HEK293 (cell line): Measurements from ENCODE around the gene FXYD3.

Source experiments
- EGR2 ChIP-seq: fragments of 450-650 bp; formaldehyde crosslinking; IDR thresholded peaks from 2 replicates; pipeline ENCODE4 v1.5.1; 2016; ENCODE audit warnings: low read depth, missing biosample characterization, missing genetic modification characterization
- GLI4 ChIP-seq: fragments of 450-650 bp; formaldehyde crosslinking; IDR thresholded peaks from 2 replicates; pipeline ENCODE4 v1.5.1; 2016; ENCODE audit warnings: missing biosample characterization, missing genetic modification characterization
- HOXD13 ChIP-seq: sonication (generic); formaldehyde crosslinking; IDR thresholded peaks from 2 replicates; pipeline ENCODE4 v1.8.0; 2022; ENCODE audit warnings: missing genetic modification reagents, borderline replicate concordance
- KLF16 ChIP-seq: fragments of 450-650 bp; formaldehyde crosslinking; IDR thresholded peaks from 2 replicates; pipeline ENCODE4 v1.5.1; 2017; ENCODE audit warnings: missing biosample characterization, missing genetic modification characterization
- OSR2 ChIP-seq: fragments of 450-650 bp; formaldehyde crosslinking; IDR thresholded peaks from 2 replicates; pipeline ENCODE4 v1.5.1; 2016; ENCODE audit warnings: missing biosample characterization, missing genetic modification characterization
- OVOL3 ChIP-seq: fragments of 450-650 bp; formaldehyde crosslinking; IDR thresholded peaks from 2 replicates; pipeline ENCODE4 v1.5.1; 2016; ENCODE audit warnings: missing biosample characterization, missing genetic modification characterization
- PATZ1 ChIP-seq: fragments of 450-650 bp; formaldehyde crosslinking; IDR thresholded peaks from 2 replicates; pipeline ENCODE4 v1.5.1; 2016; ENCODE audit warnings: missing biosample characterization, missing genetic modification characterization
- SALL2 ChIP-seq: fragments of 450-650 bp; formaldehyde crosslinking; IDR thresholded peaks from 2 replicates; pipeline ENCODE4 v1.5.0; 2017; ENCODE audit warnings: missing biosample characterization, mild to moderate bottlenecking, missing genetic modification characterization, borderline replicate concordance
- SP2 ChIP-seq: fragments of 450-650 bp; formaldehyde crosslinking; IDR thresholded peaks from 2 replicates; pipeline ENCODE4 v1.5.1; 2016; ENCODE audit warnings: missing biosample characterization, missing genetic modification characterization
- ZBTB20 ChIP-seq: fragments of 450-650 bp; formaldehyde crosslinking; IDR thresholded peaks from 2 replicates; pipeline ENCODE4 v1.5.1; 2016; ENCODE audit warnings: missing biosample characterization, missing genetic modification characterization
- ZBTB8A ChIP-seq: fragments of 450-650 bp; formaldehyde crosslinking; IDR thresholded peaks from 2 replicates; pipeline ENCODE4 v1.5.1; 2016; ENCODE audit warnings: missing biosample characterization, missing genetic modification characterization
- ZFHX2 ChIP-seq: fragments of 450-650 bp; formaldehyde crosslinking; conservative IDR thresholded peaks from 2 replicates; pipeline ENCODE4 v1.5.1; 2016; ENCODE audit warnings: missing biosample characterization, missing genetic modification characterization
- ZNF114 ChIP-seq: fragments of 450-650 bp; formaldehyde crosslinking; IDR thresholded peaks from 2 replicates; pipeline ENCODE4 v1.5.0; 2017; ENCODE audit warnings: missing biosample characterization, missing genetic modification characterization
- ZNF132 ChIP-seq: fragments of 450-650 bp; formaldehyde crosslinking; IDR thresholded peaks from 2 replicates; pipeline ENCODE4 v1.5.1; 2017; ENCODE audit warnings: missing biosample characterization, missing genetic modification characterization, borderline replicate concordance
- ZNF133 ChIP-seq: fragments of 450-650 bp; formaldehyde crosslinking; IDR thresholded peaks from 2 replicates; pipeline ENCODE4 v1.5.1; 2016; ENCODE audit warnings: missing biosample characterization, missing genetic modification characterization
- ZNF140 ChIP-seq: fragments of 450-650 bp; formaldehyde crosslinking; IDR thresholded peaks from 2 replicates; pipeline ENCODE4 v1.5.1; 2016; ENCODE audit warnings: missing biosample characterization, missing genetic modification characterization
- ZNF202 ChIP-seq: fragments of 450-650 bp; formaldehyde crosslinking; IDR thresholded peaks from 2 replicates; pipeline ENCODE4 v1.5.1; 2016; ENCODE audit warnings: missing biosample characterization, missing genetic modification characterization, borderline replicate concordance
- ZNF239 ChIP-seq: fragments of 450-650 bp; formaldehyde crosslinking; IDR thresholded peaks from 2 replicates; pipeline ENCODE4 v1.5.1; 2016; ENCODE audit warnings: missing biosample characterization, missing genetic modification characterization
- ZNF248 ChIP-seq: fragments of 450-650 bp; formaldehyde crosslinking; IDR thresholded peaks from 2 replicates; pipeline ENCODE4 v1.5.1; 2017; ENCODE audit warnings: missing biosample characterization, missing genetic modification characterization
- ZNF280D ChIP-seq: fragments of 450-650 bp; formaldehyde crosslinking; IDR thresholded peaks from 2 replicates; pipeline ENCODE4 v1.5.1; 2016; ENCODE audit warnings: missing biosample characterization, missing genetic modification characterization
- ZNF366 ChIP-seq: fragments of 450-650 bp; formaldehyde crosslinking; conservative IDR thresholded peaks from 2 replicates; pipeline ENCODE4 v1.5.1; 2016; ENCODE audit warnings: missing biosample characterization, missing genetic modification characterization
- ZNF548 ChIP-seq: fragments of 450-650 bp; formaldehyde crosslinking; IDR thresholded peaks from 2 replicates; pipeline ENCODE4 v1.5.1; 2016; ENCODE audit warnings: missing biosample characterization, missing genetic modification characterization
- ZNF561 ChIP-seq: fragments of 450-650 bp; IDR thresholded peaks from 2 replicates; pipeline ENCODE4 v1.5.1; 2018; ENCODE audit warnings: missing biosample characterization, missing genetic modification characterization, borderline replicate concordance
- ZNF621 ChIP-seq: fragments of 450-650 bp; formaldehyde crosslinking; IDR thresholded peaks from 2 replicates; pipeline ENCODE4 v1.5.1; 2017; ENCODE audit warnings: missing biosample characterization, missing genetic modification characterization
- ZNF629 ChIP-seq: fragments of 450-650 bp; formaldehyde crosslinking; IDR thresholded peaks from 2 replicates; pipeline ENCODE4 v1.5.1; 2017; ENCODE audit warnings: missing biosample characterization, missing genetic modification characterization
- ZNF701 ChIP-seq: fragments of 450-650 bp; formaldehyde crosslinking; IDR thresholded peaks from 2 replicates; pipeline ENCODE4 v1.5.1; 2016; ENCODE audit warnings: missing biosample characterization, missing genetic modification characterization
- ZNF837 ChIP-seq: fragments of 450-650 bp; formaldehyde crosslinking; IDR thresholded peaks from 2 replicates; pipeline ENCODE4 v1.5.1; 2016; ENCODE audit warnings: missing biosample characterization, missing genetic modification characterization
- ZSCAN16 ChIP-seq: fragments of 450-650 bp; formaldehyde crosslinking; IDR thresholded peaks from 2 replicates; pipeline ENCODE4 v1.5.1; 2016; ENCODE audit warnings: missing biosample characterization, missing genetic modification characterization
- TF ChIP-seq, protein P1 (sequence below): fragments of 450-650 bp; formaldehyde crosslinking; IDR thresholded peaks from 2 replicates; pipeline ENCODE4 v1.5.1; 2017; ENCODE audit warnings: missing biosample characterization, missing genetic modification characterization
- TF ChIP-seq, protein P2 (sequence below): fragments of 450-650 bp; formaldehyde crosslinking; IDR thresholded peaks from 2 replicates; pipeline ENCODE4 v1.5.1; 2016; ENCODE audit warnings: missing biosample characterization, missing genetic modification characterization
- TF ChIP-seq, protein P3 (sequence below): fragments of 450-650 bp; formaldehyde crosslinking; IDR thresholded peaks from 2 replicates; pipeline ENCODE4 v1.5.1; 2016; ENCODE audit warnings: missing biosample characterization, missing genetic modification characterization

FXYD3 gene

DNA sequence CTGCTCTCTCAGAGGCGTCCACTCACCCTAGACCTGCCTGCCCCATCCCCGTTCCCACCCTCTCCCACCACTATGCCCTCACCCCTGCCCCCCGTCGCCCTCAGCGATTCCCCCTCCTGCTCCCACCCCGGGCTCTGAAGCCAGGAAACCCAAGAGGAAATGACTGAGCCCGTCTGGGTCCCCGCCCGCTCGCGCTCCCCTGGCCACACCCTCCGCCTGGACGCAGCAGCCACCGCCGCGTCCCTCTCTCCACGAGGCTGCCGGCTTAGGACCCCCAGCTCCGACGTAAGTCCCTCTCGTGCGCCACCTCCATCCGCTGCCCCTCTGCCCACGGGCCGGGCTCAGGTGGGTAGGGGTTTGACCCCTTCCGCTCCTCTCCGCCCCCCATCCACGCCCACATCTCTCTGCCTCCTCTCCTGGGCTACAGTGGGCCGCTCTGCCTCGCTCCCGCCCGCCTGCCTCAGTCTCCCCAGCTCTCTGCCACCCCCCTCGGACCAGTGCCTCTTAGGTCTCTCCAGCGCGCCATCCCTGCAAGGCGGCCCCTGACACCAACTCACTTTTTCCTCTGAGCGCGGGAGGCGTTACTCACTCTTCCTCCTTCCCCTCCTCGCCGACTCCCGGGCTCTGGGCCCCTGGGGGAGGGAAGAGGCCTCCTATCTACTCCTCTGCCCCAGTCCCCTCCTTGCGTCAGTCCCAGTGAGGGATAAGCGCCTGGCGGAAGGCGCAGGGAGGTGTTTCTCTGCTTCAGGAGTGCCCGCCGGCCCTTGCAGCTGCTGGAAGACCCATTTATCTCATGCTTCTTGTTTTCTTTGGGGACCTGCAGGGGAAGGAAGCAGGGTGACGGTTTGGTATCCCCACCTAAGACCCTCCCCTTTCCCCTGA, 39.1 kb downstream of the FXYD3 start, which contains the start of gene FXYD5 (continued):
- TF ChIP-seq, protein P1, sequence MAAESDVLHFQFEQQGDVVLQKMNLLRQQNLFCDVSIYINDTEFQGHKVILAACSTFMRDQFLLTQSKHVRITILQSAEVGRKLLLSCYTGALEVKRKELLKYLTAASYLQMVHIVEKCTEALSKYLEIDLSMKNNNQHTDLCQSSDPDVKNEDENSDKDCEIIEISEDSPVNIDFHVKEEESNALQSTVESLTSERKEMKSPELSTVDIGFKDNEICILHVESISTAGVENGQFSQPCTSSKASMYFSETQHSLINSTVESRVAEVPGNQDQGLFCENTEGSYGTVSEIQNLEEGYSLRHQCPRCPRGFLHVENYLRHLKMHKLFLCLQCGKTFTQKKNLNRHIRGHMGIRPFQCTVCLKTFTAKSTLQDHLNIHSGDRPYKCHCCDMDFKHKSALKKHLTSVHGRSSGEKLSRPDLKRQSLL: peak; percentile 75; the same call in 1 of the 2 replicates
- TF ChIP-seq KLF16 (peak; percentile 98), ZNF248 (no peak), EGR2 (peak; percentile 99), ZNF701 (tag by site-specific recombination) (no peak), OSR2 (no peak; the same call in 1 of the 2 replicates), ZNF366 (peak; percentile 99), ZSCAN16 (tag by site-specific recombination) (no peak), SALL2 (tag by site-specific recombination) (no peak), GLI4 (0 out of 2 replicates have a peak, but pooled peaks have one; percentile 90), ZNF239 (tag by site-specific recombination) (peak; percentile 54), ZBTB20 (tag by site-specific recombination) (peak; percentile 100), ZNF114 (no peak), ZNF561 (peak; percentile 75), OVOL3 (peak; percentile 80; the same call in 1 of the 2 replicates), ZNF548 (tag by site-specific recombination) (peak; percentile 16; the same call in 1 of the 2 replicates), ZNF132 (tag by site-specific recombination) (no peak), HOXD13 (CRISPR knock-in tag) (no peak), ZBTB8A (tag by site-specific recombination) (peak; percentile 98), ZNF629 (peak; percentile 79; the same call in 1 of the 2 replicates), ZNF140 (tag by site-specific recombination) (no peak), ZNF133 (tag by site-specific recombination) (peak; percentile 40; the same call in 1 of the 2 replicates), ZFHX2 (tag by site-specific recombination) (peak; percentile 100), SP2 (peak; percentile 91), PATZ1 (tag by site-specific recombination) (peak; percentile 93), ZNF621 (no peak), ZNF280D (tag by site-specific recombination) (peak; percentile 49; the same call in 1 of the 2 replicates), ZNF202 (tag by site-specific recombination) (no peak), ZNF837 (peak; percentile 72; the same call in 1 of the 2 replicates)
- TF ChIP-seq, protein P2, sequence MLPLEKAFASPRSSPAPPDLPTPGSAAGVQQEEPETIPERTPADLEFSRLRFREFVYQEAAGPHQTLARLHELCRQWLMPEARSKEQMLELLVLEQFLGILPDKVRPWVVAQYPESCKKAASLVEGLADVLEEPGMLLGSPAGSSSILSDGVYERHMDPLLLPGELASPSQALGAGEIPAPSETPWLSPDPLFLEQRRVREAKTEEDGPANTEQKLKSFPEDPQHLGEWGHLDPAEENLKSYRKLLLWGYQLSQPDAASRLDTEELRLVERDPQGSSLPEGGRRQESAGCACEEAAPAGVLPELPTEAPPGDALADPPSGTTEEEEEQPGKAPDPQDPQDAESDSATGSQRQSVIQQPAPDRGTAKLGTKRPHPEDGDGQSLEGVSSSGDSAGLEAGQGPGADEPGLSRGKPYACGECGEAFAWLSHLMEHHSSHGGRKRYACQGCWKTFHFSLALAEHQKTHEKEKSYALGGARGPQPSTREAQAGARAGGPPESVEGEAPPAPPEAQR (tag by site-specific recombination): no peak
- TF ChIP-seq, protein P3, sequence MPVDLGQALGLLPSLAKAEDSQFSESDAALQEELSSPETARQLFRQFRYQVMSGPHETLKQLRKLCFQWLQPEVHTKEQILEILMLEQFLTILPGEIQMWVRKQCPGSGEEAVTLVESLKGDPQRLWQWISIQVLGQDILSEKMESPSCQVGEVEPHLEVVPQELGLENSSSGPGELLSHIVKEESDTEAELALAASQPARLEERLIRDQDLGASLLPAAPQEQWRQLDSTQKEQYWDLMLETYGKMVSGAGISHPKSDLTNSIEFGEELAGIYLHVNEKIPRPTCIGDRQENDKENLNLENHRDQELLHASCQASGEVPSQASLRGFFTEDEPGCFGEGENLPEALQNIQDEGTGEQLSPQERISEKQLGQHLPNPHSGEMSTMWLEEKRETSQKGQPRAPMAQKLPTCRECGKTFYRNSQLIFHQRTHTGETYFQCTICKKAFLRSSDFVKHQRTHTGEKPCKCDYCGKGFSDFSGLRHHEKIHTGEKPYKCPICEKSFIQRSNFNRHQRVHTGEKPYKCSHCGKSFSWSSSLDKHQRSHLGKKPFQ (tag by site-specific recombination): 0 out of 2 replicates have a peak, but pooled peaks have one; percentile 48
